HG03521 (cell line): ENCODE results near the gene NAPG.
"Not testable (repeated sequence)": the region's sequence is repeated elsewhere in the genome, so short reads cannot be mapped to it uniquely, and the experiment has no call there.

Experiments
- ATAC-seq: cut with Tn5 transposase; IDR thresholded peaks from one replicate; pipeline ENCODE4 v1.9.1; 2021; ENCODE audit warnings: mild to moderate bottlenecking, moderate library complexity; ENCODE audit not compliant: unreplicated experiment

NAPG gene

GRCh38 chr18:10577842-10578572 is 52.2 kb downstream of the NAPG start:
- not testable (repeated sequence) for ATAC-seq

DNA sequence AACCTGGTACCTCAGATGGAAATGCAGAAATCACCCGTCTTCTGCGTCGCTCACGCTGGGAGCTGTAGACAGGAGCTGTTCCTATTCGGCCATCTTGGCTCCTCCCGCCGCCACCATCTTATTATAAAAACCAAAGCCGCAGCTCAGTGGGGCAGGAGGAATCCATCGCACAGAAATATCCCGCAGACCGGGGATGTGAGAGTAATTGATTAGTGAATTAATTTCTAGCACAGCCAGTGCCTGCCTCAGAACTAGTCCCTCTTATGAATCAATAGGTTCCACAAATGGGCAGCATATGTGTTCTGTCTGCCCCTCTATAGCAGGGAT is 52.7 kb downstream of the NAPG start:
- ATAC-seq = not testable (repeated sequence)

- no peak for ATAC-seq
Observed at GRCh38 chr18:10579079-10579867, 53.4 kb downstream of the NAPG start.

DNA sequence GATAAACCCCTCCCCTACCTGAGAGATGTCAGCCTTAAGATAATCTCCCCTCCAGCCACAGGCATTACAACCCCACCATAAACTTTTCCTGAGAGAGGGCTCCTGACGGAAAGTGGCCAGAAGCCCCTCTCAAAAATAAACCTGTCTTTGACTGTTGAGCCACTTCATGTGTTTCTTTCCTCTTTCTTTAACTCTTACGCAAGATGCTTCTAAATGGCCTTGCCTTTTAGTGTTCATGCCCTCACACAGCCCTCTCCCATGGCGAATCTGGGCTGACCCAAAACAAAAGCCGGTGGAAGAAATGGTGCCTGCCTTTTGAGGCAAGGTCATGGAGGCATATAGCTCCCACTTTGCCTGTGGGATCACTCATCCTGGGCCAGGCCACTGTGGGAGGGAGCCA is 54.4 kb downstream of the NAPG start:
- ATAC-seq = no peak

- no peak for ATAC-seq
Observed at GRCh38 chr18:10585260-10585659, 59.4 kb downstream of the NAPG start.

GRCh38 chr18:10588975-10589374 is 63.1 kb downstream of the NAPG start:
- ATAC-seq = no peak

GRCh38 chr18:10590412-10590811 is 64.6 kb downstream of the NAPG start:
- no peak for ATAC-seq

DNA sequence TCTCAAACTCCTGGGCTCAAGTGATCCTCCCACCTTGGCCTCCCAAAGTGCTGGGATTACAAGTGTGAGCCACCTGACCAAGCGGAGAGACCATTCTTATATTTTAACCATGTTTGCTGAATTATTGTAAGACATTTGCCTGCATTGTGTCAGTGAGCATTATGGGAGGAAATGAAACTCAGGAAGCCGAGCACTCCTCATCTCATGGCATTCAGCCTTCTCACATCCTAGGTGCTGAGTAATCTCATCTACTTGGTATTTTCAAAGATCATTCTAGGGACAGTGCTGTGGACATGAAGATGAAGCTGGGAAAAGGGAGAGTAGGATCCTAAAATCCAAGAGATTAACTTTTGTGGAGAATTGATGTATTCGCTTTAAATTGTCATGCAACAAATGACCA is 66.1 kb downstream of the NAPG start:
- no peak for ATAC-seq

DNA sequence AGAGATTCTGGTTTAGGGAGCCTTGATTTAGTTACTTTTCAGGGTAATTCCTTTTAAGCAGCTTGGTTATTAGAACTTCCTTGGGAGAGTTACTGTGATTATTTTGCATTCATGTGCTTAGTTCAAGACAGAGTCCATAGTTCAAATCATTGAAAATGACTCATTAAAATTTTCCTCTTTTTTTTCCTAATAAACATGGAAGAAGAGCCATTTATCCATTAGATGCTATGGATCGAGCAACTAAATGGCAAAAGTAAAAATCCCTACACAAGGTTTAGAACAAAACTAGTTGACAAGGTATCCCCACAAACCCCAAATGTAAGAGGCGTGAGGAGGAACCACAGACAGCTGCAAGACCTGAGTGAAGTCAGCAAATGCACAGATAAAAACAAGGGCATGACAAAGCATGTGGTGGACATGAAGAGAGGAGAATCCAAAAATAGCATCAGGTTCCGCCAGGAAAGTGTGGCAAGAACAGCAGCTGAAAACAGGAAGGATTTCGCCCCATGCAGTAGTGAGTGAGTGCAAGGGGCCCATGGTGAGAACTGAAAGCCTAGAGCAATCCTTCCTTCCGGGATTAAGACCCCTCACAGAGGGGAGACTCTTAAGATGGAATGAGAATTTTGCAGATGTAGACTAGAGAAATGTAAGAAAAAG is 67.7 kb downstream of the NAPG start:
- ATAC-seq = not testable (repeated sequence)

DNA sequence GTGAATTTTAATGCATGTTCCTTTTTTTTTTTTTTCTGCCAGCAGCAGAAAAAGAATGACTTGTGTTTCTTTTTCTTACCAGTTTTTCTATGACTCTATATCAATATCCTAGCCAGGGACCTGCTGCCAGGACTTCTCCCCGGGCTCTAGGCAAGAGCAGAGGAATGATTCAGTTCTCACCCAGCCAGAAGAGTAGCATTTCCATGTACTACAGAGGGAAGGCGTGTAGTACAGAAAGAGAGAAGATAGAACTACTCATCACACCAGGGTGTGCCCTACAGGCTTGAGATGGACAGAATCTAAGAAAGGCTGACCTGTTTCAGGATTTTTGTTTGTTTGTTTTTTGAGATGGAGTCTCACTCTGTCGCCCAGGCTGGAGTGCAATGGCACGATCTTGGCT is 70.1 kb downstream of the NAPG start:
- ATAC-seq = not testable (repeated sequence)

GRCh38 chr18:10597695-10598094 is 71.9 kb downstream of the NAPG start:
- ATAC-seq = not testable (repeated sequence)

DNA sequence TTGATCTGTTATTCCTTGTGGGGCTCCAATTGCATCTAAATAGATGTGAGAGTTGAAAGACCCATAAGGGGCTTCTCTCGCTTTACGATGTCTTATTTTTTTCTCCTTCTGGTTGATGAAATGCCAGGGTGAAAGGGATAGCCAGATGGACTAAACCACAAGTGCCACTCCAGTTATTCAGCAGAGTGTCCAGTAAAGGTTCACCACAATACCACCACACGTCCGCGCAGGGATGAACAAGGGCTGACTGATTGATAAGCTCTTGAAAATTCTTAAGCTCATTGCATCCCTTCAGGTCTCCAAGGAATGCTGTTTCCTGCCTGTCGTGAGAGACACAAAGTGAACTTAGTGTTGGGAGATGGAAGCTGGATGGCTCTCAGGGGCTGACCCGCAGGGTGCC is 74.9 kb downstream of the NAPG start:
- not testable (repeated sequence) for ATAC-seq
